OCI-LY3 (cell line): ENCODE results near the gene REL.

ENCODE experiments used
- CTCF ChIP-seq: fragments of 200-600, 300-600 bp; sonication (generic); IDR thresholded peaks from 2 replicates; pipeline ENCODE4 v1.5.1; 2014; ENCODE audit warnings: antibody characterized with exemption, low read length, low read depth
- EZH2phosphoT487 ChIP-seq: fragments of 200-600 bp; shearing (Covaris generic); IDR thresholded peaks from 2 replicates; pipeline ENCODE4 v1.6.1; 2018; ENCODE audit warnings: antibody characterized with exemption, mixed run types, low read depth

GRCh38 chr2:60891180-60891579 is 9.8 kb downstream of the REL start:
- no peak for TF ChIP-seq CTCF
- TF ChIP-seq EZH2phosphoT487: no peak
